ENCODE data around the gene POGLUT3.

POGLUT3 gene, protein sequence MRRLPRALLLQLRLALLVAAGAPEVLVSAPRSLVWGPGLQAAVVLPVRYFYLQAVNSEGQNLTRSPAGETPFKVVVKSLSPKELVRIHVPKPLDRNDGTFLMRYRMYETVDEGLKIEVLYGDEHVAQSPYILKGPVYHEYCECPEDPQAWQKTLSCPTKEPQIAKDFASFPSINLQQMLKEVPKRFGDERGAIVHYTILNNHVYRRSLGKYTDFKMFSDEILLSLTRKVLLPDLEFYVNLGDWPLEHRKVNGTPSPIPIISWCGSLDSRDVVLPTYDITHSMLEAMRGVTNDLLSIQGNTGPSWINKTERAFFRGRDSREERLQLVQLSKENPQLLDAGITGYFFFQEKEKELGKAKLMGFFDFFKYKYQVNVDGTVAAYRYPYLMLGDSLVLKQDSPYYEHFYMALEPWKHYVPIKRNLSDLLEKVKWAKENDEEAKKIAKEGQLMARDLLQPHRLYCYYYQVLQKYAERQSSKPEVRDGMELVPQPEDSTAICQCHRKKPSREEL

DNA sequence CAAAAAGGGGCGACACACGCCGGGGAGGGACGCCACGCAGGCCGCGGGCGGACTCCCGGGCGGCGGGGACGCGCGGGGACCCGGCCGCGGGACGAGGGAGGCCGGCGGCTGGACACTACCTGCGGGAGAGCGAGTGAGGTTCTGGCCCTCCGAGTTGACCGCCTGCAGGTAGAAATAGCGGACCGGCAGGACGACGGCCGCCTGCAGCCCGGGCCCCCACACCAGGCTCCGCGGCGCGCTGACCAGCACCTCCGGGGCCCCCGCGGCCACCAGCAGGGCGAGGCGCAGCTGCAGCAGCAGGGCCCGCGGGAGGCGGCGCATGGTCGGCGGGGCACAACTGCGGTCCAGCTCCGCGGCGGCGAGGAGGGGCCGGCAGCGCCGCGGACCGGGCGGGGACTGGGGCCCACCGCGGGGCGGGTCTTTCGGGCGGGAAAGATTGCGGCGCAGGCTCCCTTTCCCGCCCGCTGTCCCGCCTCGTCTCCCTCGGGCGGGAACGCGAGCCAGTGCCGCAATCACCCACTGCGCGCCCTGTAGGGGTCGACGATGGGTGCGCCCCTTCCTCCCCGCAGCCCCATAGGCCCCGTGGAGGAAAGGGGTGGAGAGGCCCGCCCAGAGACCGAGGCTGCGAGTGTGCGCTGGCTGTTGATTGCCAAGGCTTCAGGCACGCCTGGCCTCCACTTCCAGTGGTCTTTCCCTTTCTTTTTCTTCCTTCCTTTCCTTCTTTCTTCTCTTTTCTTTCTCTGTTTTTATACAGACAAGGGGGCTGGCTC is at the start of gene POGLUT3:
Gene POGLUT3 (minus strand): TSS at position 339 of the 770 bp plus-strand sequence. CDS start 18 bp downstream, at position 321.
- peak; percentile 14 to 25 for DNase-seq (ENCODE audit: low read depth in 2 of 2)

DNA sequence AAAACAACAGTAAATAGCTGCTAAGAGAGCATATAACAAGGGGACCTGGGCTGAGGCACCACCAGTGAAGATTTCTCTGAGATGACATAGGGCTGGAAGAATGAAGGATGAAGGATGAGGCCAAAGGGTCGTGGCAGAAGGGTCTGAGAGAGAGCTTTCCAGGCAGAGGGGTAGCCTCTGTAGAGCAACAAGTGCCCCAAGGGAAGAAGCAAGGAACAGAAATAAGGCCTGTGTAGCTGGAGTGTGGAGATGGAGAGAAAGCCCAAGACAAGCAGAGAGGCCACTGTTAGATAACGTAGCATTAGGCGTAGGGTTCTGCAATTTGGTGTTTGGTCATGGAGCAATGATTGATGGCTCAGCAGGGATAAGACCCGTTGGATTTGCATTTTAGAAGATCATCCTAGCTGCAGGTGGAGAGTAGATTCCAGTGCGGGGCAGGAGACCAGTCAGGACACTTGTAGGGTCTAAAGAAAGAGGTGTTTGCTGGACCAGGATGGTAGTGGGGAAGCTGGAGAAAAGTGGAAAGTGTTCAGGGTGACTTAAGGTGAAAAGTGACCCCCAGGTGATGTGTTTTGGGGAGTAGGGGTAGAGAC is 47.8 kb upstream of the POGLUT3 start:
- DNase-seq (ENCODE audit: low read depth in 2 of 2): no peak

DNA sequence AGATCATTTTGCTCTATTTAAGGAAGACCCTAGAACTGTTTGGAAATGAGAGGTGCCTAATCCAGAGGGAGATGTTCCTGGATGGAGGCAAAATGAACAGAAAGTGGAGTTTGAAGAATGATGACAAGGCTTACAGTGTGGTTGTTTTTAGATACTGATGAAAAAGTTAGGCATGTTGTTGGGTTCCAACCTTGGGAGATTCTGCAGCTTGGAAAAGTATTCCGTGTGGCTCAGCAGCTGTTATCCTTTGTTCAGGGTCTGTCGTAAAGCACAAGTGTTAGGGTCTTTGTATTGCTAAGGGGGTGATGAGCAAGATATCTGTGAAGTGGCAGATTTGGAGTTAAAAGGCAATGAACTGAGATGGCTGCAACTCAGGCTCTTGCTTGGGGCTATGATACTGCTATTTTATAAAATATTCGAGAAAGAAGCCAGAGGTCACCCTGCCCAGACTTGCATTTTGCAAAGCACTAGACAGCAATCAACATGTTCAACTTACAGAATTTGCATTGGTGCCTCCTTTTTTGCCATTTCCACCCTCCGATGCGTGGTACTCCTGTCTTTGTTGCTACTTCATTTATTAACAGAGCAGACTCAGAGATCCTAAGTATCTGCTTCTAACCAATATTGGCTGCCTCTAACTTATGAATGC is 45.3 kb upstream of the POGLUT3 start:
- no peak for DNase-seq (ENCODE audit: low read depth in 2 of 2)

DNA sequence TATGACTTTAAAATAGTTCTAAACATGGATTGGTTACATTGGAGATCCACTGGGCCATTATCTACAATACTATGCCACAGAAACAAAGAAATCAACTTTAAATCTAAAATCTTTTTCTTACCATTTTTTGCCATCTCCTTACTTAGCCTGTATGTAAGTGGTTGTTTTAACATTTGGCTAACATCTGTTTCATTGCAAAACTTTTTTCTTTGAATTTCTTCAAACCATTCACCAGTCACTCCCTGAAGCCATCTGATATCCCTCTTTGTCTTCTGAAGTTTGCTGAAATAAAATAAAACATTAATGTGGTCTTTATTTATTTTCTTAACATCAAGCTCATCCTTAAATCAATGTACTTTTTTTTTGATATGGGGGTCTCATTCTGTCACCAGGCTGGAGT is 43.3 kb upstream of the POGLUT3 start:
- no peak for DNase-seq (ENCODE audit: low read depth in 2 of 2)

DNA sequence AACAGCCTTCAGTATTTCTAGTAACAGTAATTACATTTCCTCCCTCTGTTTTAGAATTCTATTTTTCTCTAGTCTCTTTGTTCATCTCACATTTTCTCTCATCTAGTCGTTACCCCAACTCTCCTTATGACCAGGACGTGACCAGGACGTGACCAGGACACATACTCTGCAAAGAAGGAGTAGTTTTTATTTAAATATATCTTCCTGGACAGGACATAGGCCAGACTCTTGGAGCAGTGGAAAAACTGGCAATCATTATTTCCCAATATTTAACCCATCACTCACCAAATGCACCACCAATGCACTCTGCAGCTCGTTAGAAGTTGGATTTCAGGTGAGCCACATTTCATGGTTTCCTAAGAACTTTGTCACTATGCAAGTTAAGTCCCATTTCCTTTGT is 40.3 kb upstream of the POGLUT3 start:
- DNase-seq (ENCODE audit: low read depth in 2 of 2): no peak

DNA sequence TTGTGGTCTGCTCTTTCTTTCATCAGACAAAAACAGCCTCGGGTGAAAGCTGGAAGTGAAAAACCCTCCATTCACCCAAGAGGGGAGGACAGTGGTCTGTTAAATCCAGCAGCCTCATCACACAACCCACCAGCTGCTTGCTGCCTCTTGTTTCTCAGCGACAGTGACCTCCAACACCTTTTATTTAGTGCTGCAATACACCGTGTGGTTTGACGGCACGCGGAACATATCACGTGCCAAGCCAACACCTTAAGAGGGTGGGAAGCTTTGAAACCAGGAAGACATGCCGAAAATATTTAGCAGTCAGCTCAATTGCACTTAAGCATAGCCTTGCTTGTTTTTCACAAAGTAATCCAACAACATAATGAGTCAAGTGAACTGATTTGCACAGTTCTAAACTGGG is 39.8 kb upstream of the POGLUT3 start:
- DNase-seq (ENCODE audit: low read depth in 2 of 2): no peak

DNA sequence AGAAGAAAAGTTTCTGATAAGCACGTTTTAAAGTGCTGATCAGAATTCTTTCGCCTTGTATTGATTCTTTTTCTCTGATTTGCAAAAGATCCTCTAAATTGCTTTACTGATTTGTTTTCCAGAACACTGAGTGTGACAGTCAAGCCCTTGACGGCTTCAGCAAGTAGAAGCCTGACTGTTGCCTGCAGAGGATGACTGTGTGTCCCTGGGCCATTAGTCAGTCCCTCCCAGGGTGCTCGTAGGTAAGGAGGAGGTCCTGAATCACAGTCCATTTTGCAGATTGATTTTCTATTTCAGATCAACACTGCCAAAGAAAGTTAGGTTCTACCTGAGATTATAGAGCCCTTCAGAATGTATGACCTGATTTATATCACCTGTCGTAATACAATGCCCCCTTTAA is 38.6 kb upstream of the POGLUT3 start:
- no peak for DNase-seq (ENCODE audit: low read depth in 2 of 2)

DNA sequence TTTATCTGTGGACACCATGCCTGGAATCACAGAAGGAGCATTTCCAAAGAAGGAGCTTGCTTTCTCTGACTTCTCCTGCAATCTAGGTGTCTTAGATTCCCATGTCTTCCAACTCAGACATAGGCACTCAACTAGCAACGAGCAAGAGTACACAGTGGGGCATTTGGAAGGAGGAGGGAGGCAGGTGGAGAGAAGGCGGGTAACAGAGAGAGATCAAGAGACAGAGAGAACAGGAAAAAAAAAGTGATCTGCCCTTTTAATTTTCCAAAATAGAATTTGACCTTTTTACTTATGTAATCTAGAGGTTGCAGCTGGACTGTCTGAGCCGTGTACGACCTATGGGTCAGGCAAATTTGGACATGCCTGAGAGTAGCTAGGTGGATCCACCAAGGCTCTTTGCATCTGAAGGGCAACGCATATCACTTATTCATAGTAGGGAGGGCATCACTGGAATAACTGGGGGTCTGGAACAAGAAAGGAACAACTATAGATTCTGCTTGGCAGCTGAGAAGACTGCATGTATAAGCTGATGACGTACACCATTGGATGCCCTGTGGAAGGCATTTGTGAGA is 37.3 kb upstream of the POGLUT3 start:
- no peak for DNase-seq (ENCODE audit: low read depth in 2 of 2)

DNA sequence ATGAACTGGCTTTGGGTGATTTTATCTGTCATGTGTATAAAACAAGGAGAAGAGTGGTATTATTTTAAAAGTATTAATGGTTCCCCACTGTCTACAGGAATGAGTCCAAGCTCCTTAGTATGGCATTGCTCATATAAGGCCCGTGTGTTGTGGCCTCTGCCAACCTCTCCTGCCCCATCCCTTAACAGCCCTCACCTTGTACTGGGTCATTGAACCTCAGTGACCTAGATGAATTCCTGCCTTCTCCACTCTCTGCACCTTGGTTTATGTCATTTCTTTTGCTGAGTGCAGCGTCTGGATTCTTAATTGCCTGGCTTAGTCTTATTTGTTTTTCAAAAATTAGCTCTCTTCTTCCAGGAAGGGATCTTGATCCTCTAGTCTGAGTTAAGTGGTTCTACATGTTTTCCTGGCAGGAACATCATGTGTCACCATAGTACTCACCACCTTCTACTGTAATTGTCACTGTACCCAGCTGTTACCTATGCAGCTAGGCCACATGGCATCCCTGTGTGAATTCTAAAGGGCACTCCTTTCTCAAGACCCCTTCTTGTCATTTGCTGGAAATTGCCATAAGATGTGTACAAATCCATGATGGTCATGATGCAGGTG is 36.2 kb upstream of the POGLUT3 start:
- no peak for DNase-seq (ENCODE audit: low read depth in 2 of 2)

DNA sequence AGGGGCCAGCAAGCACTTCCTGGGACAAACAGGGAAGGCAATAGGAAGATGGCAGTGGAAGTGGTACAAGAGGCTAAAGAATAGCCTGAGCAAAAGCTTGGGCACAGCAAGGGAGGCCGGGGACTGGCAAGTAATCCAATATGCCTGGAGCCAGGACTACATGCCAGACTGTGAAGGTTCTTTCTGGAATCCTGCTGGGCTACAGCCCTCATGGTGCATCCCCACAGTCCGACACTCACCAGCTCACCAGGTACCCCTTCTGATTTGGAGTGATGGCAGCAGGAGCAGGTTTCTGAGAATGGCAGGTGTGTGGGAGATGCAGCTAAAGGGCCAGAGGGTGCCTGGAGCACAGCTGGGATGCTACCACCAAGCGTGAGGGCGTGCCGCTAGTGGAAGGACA is 32.2 kb upstream of the POGLUT3 start:
- no peak for DNase-seq (ENCODE audit: low read depth in 2 of 2)

DNA sequence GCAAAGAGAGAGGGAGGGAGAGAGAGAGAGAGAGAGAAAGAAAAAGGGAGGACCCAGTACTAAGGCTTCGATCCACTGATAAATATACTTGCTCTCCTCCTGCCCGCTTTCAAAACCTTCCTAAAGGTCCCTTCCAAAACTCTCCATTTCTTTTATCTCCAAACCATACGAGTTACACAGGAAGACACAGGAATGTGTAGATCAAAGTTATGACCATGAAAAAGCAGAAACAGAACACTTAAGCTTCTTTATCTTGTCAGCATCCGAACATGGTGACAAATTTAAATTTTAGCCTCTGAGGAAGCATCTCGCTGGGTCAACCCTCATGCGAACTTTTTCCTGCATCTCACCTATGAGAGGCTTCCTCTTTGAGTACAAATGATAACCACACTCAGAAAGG is 29.2 kb upstream of the POGLUT3 start:
- DNase-seq (ENCODE audit: low read depth in 2 of 2): no peak

DNA sequence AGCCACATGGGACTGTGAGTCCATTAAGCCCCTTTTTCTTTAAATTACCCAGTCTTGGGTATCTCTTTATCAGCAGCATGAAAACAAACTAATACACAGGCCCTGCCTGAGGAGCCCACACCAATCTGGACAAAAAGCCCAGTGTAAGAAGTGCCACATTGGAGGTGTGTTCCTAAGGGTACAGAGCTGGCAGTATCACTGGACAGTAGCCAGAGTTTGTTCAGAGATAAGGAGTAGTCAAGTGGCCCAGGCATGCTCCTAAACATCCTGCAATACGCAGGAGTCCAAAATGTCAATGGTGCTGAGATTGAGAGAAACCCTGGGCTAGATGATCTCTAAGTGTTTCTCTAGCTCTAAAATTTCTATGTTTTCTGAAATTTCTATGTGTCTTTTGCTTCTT is 27.0 kb upstream of the POGLUT3 start:
- no peak for DNase-seq (ENCODE audit: low read depth in 2 of 2)

DNA sequence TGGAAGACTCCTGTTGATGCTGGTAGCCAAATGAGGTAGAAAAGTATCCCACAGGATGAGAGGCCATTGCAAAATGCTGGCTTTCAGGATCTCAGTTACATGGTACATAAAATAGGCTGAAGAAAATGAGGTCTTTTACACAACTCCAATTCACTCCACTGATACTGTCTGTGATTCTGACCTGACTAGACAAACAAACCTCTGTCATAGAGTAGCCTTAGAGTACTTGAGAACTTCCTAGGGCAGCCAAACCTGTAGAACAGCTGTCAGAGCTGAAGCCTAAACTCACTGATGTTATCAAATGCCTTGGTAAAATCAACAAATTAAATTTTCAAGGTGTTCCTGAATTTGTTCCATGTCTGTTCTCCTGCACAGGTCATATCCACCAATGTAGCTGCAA is 26.2 kb upstream of the POGLUT3 start:
- DNase-seq (ENCODE audit: low read depth in 2 of 2): no peak

DNA sequence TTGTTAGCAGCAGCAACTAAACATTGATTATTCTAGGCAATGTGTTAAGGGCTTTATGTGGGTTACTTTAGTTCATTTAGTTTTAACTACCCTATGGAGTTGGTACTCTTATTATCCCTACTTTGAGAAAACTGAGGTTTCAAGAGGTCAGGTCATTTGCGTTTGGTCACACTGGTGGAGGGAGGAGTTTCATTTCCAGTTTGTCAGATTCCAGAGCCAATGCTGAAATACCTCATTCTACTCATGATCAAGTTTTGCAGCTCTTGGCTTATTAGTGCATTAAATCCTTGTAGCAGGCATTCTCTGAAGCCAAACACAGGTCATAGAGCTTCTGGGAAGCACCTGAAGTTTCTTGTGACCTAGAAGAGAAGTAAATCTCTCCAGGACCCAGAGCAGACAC is 24.1 kb upstream of the POGLUT3 start:
- DNase-seq (ENCODE audit: low read depth in 2 of 2): no peak

DNA sequence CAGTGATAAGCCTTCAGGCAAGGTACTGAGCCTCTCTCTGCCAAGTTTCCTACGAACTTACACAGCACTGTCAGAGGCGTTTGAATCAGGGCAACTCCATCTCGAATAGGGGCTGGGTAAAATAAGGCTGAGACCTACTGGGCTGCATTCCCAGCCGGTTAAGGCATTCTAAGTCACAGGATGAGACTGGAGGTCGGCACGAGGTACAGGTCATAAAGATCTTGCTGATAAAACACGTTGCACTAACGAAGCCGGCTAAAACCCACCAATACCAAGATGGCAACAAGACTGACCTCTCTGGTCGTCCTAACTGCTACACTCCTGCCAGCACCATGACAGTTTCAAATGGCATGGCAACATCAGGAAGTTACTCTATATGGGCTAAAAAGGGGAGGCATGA is 20.4 kb upstream of the POGLUT3 start:
- DNase-seq (ENCODE audit: low read depth in 2 of 2): no peak

DNA sequence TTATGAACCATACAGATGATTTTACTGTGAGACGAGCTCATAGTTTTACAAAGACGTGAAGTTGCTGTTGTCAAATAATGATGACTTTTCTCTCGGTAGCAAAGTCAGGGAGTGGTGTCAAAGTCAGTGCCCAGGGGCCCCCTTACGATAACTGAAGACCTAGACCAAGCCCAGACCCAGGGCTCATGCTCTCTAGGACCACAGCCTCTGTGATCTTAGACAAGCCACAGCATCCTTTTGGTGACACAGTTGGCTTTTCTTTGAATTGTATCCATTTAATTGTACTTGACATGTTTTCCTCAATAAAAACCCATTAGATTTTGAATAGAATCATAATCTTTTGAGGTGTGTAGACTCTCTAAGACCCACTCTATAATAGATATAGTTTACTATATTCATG is 17.9 kb upstream of the POGLUT3 start:
- no peak for DNase-seq (ENCODE audit: low read depth in 2 of 2)

DNA sequence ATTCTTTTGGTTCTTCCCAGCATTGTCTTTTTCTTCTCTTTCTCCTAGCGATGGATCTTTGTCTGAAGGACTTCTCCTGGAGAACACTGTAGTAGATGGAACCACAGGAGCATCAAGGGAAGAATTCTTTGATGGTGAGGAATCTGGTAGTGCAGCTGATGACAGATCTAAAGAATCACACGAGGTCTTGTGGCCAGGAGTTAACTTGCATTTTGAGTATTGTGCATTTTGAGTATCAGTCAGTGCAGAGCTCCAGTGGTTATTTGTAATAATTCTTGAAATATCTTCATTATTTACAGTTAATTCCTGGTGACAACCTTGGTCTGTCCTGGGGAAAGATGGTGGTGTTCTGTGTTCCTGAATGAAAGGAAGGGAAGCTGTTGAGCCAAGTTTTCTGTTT is 14.5 kb upstream of the POGLUT3 start:
- no peak for DNase-seq (ENCODE audit: low read depth in 2 of 2)

DNA sequence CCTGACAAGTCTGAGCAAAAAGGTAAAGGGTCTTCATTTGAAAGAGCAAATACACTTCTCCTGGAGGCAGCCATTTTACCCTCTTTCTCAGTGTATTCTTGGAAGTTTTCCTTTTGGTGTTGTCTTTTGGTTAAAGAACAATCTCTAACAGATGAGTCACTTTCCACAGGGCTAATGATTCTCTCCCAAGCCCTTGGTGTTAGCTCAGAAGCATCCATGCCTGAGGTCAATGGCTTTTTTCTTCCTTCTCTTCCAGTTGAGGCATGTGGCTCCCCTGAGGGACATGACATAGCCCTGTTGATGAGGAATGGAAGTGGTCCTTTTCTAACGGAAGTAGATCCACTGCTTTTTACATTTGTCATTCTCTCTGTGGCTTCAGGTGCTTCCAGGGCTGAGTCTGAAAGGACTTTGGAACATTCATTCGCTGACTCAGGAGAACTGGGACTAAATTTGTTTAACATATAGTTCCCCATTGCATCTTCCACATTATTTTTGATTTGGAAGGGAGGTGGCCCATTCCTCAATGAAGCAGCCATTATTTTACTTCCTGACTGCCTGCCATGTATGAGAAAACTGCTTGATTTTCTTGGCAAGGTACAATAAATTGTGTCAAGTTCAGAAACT is 13.8 kb upstream of the POGLUT3 start:
- DNase-seq (ENCODE audit: low read depth in 2 of 2): no peak

DNA sequence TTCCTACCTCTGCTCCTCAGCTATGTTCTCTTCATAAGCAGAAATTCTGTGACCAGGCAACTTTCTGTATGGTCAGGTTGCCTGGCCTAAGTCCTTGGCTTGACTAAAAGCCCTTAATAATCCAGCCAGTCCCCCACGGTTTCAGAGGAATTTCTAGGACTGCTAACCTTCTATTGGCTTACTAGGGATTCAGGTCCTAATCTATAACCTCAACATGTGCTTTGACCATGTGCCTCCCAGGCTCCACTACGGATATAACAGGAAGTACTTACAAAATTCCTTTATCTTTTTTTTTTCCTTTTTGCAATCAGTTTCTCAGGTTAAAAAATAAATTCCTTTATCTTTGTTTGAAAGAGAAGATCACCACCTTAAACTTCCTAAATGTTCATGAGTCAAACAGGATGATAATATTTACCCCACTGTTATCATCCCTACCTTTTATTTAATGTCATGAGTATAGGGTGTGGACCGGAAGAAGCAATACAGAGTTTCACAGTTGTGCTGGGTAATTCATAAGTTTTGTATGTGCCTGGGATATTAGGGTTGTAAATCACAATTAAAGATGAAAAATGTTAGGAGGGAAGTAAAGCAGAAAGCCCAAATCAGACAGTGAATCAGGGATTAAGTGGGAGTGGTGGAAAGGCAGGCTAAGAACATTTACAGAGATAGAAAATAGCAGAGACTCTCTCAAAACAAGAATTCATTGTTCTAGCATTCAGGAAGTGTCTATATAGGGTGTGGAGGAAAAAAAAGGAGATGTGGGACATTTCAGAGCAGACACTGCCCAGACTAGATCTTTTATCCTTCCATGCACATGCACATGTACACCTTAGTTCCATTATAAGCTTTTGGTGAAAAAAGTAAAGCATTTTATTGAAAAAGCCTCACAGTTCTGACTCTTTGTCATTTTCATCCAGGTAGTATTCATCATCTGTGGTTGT is 10.7 kb upstream of the POGLUT3 start:
- no peak for DNase-seq (ENCODE audit: low read depth in 2 of 2)

DNA sequence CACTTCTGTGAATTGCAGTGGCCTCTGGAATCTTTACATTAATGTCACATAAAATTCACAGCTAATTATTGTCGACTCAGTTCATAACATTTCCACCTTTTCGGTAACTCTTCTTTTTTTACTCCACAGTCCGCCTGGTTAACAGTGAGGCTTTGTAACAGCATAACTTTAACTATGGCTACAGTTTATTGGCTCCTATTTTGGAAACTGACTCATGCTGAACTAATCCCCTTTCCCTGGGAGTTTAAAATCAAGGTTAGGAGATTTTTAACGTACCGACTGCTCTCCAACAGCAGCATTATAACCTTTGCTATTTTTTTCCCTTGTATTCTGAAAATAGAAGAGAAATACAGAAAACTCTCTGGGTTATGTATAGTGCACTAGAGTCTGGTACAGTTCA is 3.2 kb upstream of the POGLUT3 start:
- no peak for DNase-seq (ENCODE audit: low read depth in 2 of 2)

Measured in activated CD4-positive, alpha-beta T cell treated with anti-CD3 and anti-CD28 coated beads for 24 hours (primary cell).